Gastrocnemius medialis (tissue), 4 donors: ENCODE data around the gene KCND3.

ENCODE experiments used
- POLR2A ChIP-seq, 2 donors: fragments of 450-650 bp; IDR thresholded peaks; one replicate each; pipeline ENCODE4 v1.6.1; 2017; ENCODE audit warnings: antibody characterized with exemption in 2 of 2, mild to moderate bottlenecking in 2 of 2, moderate library complexity in 2 of 2
- TF ChIP-seq, protein P1 (sequence below), 5 experiments: fragments of 450-650 bp in 3 of 5; fragments of 200-600 bp in 2 of 5; sonication (generic) in 2 of 5; IDR thresholded peaks in 4 of 5; conservative IDR thresholded peaks in 1 of 5; 1 replicate in 4 of 5; 2 replicates in 1 of 5; pipeline ENCODE4 v1.5.1; 2016 to 2019; ENCODE audit warnings: antibody characterized with exemption in 5 of 5, mild to moderate bottlenecking in 3 of 5, moderate library complexity in 3 of 5

DNA sequence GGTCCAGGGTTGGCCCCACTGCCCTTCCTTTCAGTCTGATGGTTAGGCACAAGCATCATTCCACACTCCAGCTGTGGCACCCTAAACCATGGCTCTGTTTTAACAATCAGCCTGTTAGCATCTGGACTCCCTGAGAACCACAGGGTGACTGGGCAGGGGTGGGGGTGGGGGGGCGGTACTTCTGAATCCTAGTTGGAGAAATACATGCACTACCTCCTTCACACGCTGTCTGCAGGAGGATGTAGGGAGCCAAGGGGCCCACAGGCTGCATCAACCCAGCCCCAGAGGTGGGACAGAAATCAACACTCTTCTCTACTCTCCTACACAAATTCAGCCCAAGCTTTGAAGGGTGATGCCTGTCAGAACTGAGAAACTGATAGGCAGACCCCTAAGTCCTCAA is 209.9 kb downstream of the KCND3 start:
- TF ChIP-seq, protein P1, sequence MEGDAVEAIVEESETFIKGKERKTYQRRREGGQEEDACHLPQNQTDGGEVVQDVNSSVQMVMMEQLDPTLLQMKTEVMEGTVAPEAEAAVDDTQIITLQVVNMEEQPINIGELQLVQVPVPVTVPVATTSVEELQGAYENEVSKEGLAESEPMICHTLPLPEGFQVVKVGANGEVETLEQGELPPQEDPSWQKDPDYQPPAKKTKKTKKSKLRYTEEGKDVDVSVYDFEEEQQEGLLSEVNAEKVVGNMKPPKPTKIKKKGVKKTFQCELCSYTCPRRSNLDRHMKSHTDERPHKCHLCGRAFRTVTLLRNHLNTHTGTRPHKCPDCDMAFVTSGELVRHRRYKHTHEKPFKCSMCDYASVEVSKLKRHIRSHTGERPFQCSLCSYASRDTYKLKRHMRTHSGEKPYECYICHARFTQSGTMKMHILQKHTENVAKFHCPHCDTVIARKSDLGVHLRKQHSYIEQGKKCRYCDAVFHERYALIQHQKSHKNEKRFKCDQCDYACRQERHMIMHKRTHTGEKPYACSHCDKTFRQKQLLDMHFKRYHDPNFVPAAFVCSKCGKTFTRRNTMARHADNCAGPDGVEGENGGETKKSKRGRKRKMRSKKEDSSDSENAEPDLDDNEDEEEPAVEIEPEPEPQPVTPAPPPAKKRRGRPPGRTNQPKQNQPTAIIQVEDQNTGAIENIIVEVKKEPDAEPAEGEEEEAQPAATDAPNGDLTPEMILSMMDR (IDR thresholded peaks at IDR 0.05 in 4 of 5, conservative IDR thresholded peaks at IDR 0.05 in 1 of 5) = no peak
- TF ChIP-seq POLR2A (IDR thresholded peaks at IDR 0.05) = no peak
